GM23338 (cell line): ENCODE measurements around the gene SCN2B.
A peak's percentile ranks its signal among the peaks of the same experiment; 100 is the strongest.

ENCODE experiments used
- CTCF ChIP-seq, 2 experiments: fragments of 200-600 bp in 1 of 2; sonication (generic) in 1 of 2; conservative IDR thresholded peaks; 2 replicates each; pipeline versions ENCODE4 v1.5.1 to v1.6.1; 2016 to 2017; ENCODE audit warnings: antibody characterized with exemption in 2 of 2, low read depth in 2 of 2, mild to moderate bottlenecking in 2 of 2, moderate library complexity in 1 of 2
- ETS1 ChIP-seq: IDR thresholded peaks from 2 replicates; pipeline ENCODE4 v1.6.1; 2016; ENCODE audit warnings: antibody characterized with exemption
- EZH2 ChIP-seq: fragments of 200-600 bp; sonication (generic); IDR thresholded peaks from one replicate; pipeline ENCODE4 v1.8.0; 2017; ENCODE audit warnings: antibody characterized with exemption, mild to moderate bottlenecking, low read depth; ENCODE audit not compliant: unreplicated experiment
- JUNB ChIP-seq: IDR thresholded peaks from one replicate; pipeline ENCODE4 v1.6.1; 2016; ENCODE audit warnings: antibody characterized with exemption; ENCODE audit not compliant: unreplicated experiment
- POLR2AphosphoS5 ChIP-seq: IDR thresholded peaks from 2 replicates; pipeline ENCODE4 v1.6.1; 2016; ENCODE audit warnings: antibody characterized with exemption, low read depth
- ZNF331 ChIP-seq: fragments of 250-450 bp; sonication (Bioruptor Pico); IDR thresholded peaks from 2 replicates; pipeline ENCODE4 v1.5.0; 2020; ENCODE audit warnings: low read depth, mild to moderate bottlenecking, moderate library complexity
- TF ChIP-seq, protein P1 (sequence below): IDR thresholded peaks from one replicate; pipeline ENCODE4 v1.6.1; 2018; ENCODE audit warnings: antibody characterized with exemption; ENCODE audit not compliant: unreplicated experiment

GRCh38 chr11:118152552-118153471 is 23.6 kb downstream of the SCN2B start, which contains the start of gene SCN4B:
- no peak for TF ChIP-seq CTCF (conservative IDR thresholded peaks at IDR 0.05; ENCODE audit: low read depth in 2 of 2)
- TF ChIP-seq EZH2 = peak; percentile 58
- TF ChIP-seq, protein P1, sequence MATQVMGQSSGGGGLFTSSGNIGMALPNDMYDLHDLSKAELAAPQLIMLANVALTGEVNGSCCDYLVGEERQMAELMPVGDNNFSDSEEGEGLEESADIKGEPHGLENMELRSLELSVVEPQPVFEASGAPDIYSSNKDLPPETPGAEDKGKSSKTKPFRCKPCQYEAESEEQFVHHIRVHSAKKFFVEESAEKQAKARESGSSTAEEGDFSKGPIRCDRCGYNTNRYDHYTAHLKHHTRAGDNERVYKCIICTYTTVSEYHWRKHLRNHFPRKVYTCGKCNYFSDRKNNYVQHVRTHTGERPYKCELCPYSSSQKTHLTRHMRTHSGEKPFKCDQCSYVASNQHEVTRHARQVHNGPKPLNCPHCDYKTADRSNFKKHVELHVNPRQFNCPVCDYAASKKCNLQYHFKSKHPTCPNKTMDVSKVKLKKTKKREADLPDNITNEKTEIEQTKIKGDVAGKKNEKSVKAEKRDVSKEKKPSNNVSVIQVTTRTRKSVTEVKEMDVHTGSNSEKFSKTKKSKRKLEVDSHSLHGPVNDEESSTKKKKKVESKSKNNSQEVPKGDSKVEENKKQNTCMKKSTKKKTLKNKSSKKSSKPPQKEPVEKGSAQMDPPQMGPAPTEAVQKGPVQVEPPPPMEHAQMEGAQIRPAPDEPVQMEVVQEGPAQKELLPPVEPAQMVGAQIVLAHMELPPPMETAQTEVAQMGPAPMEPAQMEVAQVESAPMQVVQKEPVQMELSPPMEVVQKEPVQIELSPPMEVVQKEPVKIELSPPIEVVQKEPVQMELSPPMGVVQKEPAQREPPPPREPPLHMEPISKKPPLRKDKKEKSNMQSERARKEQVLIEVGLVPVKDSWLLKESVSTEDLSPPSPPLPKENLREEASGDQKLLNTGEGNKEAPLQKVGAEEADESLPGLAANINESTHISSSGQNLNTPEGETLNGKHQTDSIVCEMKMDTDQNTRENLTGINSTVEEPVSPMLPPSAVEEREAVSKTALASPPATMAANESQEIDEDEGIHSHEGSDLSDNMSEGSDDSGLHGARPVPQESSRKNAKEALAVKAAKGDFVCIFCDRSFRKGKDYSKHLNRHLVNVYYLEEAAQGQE = no peak
- TF ChIP-seq POLR2AphosphoS5 = 0 out of 2 replicates have a peak, but pooled peaks have one; percentile 26
- TF ChIP-seq JUNB = no peak
- no peak for TF ChIP-seq ETS1
- TF ChIP-seq ZNF331 = no peak
